Endothelial cell of umbilical vein (primary cell): ENCODE measurements around the gene CCDC150. TPM values are rescaled to one million over a fixed set of nuclear protein-coding genes. Genes with fewer than 3 reads are reported as not detected.

ENCODE experiments used
- BruUV-seq: library from RNA; stranded (reverse); fragments of 400-500 nt; replicated peaks from 2 replicates; lab custom pipeline; 2021; lab: Mats Ljungman, UMichigan
- CTCF ChIA-PET: fragments of 300-600, 350-600 bp; sonication (Branson Sonifier 250); formaldehyde crosslinking; loops from one replicate; lab custom pipeline; 2021; ENCODE audit warnings: antibody characterized with exemption, inconsistent platforms; lab: Charles Lee
- POLR2A ChIA-PET: fragments of 300-600, 350-600 bp; sonication (Branson Sonifier 250); formaldehyde crosslinking; loops from one replicate; lab custom pipeline; 2021; ENCODE audit warnings: antibody characterized with exemption, inconsistent platforms; lab: Charles Lee
- DNase-seq: peaks from one replicate; pipeline ENCODE4 v3.0.0-alpha.2; 2011; ENCODE audit warnings: low read depth, low spot score
- FAIRE-seq: peaks from 2 replicates; lab custom pipeline; 2011; peaks lifted over from hg19 to GRCh38; lab: Jason Lieb, UNC
- H2AFZ ChIP-seq: 2 replicates; pipeline ENCODE4 v1.6.0; 2012; ENCODE audit warnings: low read depth, low read length, control low read depth, inconsistent platforms
- H3K27ac ChIP-seq: 2 replicates; pipeline ENCODE4 v1.5.1; 2011; ENCODE audit warnings: low read depth, mild to moderate bottlenecking, control low read depth, low read length, moderate library complexity; ENCODE audit not compliant: insufficient read depth
- H3K27me3 ChIP-seq, 2 experiments: 2 replicates each; pipeline versions ENCODE4 v1.6.0 to v1.6.1; 2011; ENCODE audit warnings: low read length in 2 of 2, mixed read lengths in 1 of 2; ENCODE audit not compliant: control insufficient read depth in 2 of 2, insufficient read depth in 2 of 2
- H3K36me3 ChIP-seq, 2 experiments: 2 replicates in 1 of 2; 3 replicates in 1 of 2; pipeline ENCODE4 v1.5.1; 2011; ENCODE audit warnings: low read length in 2 of 2, mild to moderate bottlenecking in 1 of 2, moderate library complexity in 1 of 2; ENCODE audit not compliant: control insufficient read depth in 2 of 2, insufficient read depth in 2 of 2; ENCODE audit errors: extremely low read depth in 1 of 2
- H3K4me1 ChIP-seq: 3 replicates; pipeline ENCODE4 v1.5.1; 2011; ENCODE audit warnings: mild to moderate bottlenecking, low read length; ENCODE audit not compliant: control insufficient read depth, insufficient read depth; ENCODE audit errors: extremely low read depth
- H3K4me2 ChIP-seq: 2 replicates; pipeline ENCODE4 v1.6.1; 2011; ENCODE audit warnings: low read length, control low read depth, mixed read lengths; ENCODE audit not compliant: insufficient read depth
- H3K4me3 ChIP-seq, 3 experiments: fragments of 200-600 bp in 1 of 3; sonication (generic), shearing (Covaris generic) in 1 of 3; replicated peaks in 1 of 3; 2 replicates each; pipeline ENCODE4 v1.5.1; 2011 to 2016; ENCODE audit warnings: control low read depth in 3 of 3, low read length in 3 of 3, mild to moderate bottlenecking in 2 of 3, inconsistent platforms in 1 of 3, low read depth in 1 of 3, moderate library complexity in 1 of 3; ENCODE audit not compliant: insufficient read depth in 1 of 3
- H3K79me2 ChIP-seq: 2 replicates; pipeline ENCODE4 v1.6.0; 2012; ENCODE audit warnings: low read length, inconsistent platforms; ENCODE audit not compliant: control insufficient read depth, insufficient read depth
- H3K9ac ChIP-seq: replicated peaks from 2 replicates; pipeline ENCODE3; 2011; ENCODE audit warnings: low read length, control low read depth; ENCODE audit not compliant: insufficient read depth; ENCODE audit errors: extremely low read depth
- H3K9me1 ChIP-seq: replicated peaks from 3 replicates; pipeline ENCODE4 v1.6.0; 2011; ENCODE audit warnings: mild to moderate bottlenecking, low read length; ENCODE audit not compliant: control insufficient read depth, insufficient read depth; ENCODE audit errors: extremely low read depth
- H3K9me3 ChIP-seq: replicated peaks from 2 replicates; pipeline ENCODE4 v1.5.1; 2012; ENCODE audit warnings: low read length, inconsistent platforms; ENCODE audit not compliant: control insufficient read depth, insufficient read depth
- H4K20me1 ChIP-seq: replicated peaks from 2 replicates; pipeline ENCODE3; 2011; ENCODE audit warnings: mild to moderate bottlenecking, low read length; ENCODE audit not compliant: control insufficient read depth, insufficient read depth; ENCODE audit errors: extremely low read depth
- EZH2 ChIP-seq: IDR thresholded peaks from 2 replicates; pipeline ENCODE4 v1.6.1; 2012; ENCODE audit warnings: borderline replicate concordance, low read depth, mild to moderate bottlenecking, moderate library complexity, low read length, inconsistent platforms; ENCODE audit not compliant: severe bottlenecking
- FOS ChIP-seq: IDR thresholded peaks from 2 replicates; pipeline ENCODE4 v1.6.1; 2011; ENCODE audit warnings: mild to moderate bottlenecking, low read length, moderate library complexity, borderline replicate concordance; ENCODE audit not compliant: insufficient read depth
- GATA2 ChIP-seq: IDR thresholded peaks from 2 replicates; pipeline ENCODE4 v1.7.0; 2011; ENCODE audit warnings: low read depth, mild to moderate bottlenecking, moderate library complexity, mixed read lengths, low read length; ENCODE audit not compliant: insufficient read length, insufficient read depth
- JUN ChIP-seq: IDR thresholded peaks from 2 replicates; pipeline ENCODE4 v1.6.1; 2011; ENCODE audit warnings: borderline replicate concordance, low read depth; ENCODE audit not compliant: insufficient read length, insufficient read depth
- MYC ChIP-seq: IDR thresholded peaks from one replicate; pipeline ENCODE4 v1.6.1; 2011; ENCODE audit warnings: mild to moderate bottlenecking, low read depth, low read length
- POLR2A ChIP-seq: IDR thresholded peaks from 2 replicates; pipeline ENCODE4 v1.6.1; 2012; ENCODE audit warnings: low read depth, mild to moderate bottlenecking, control low read depth, low read length
- POLR2AphosphoS5 ChIP-seq: IDR thresholded peaks from 2 replicates; pipeline ENCODE4 v1.6.1; 2012; ENCODE audit warnings: low read depth, mild to moderate bottlenecking, control low read depth, low read length, moderate library complexity; ENCODE audit not compliant: insufficient read depth
- dilution Hi-C: fragments of 300-500 bp; cut with MboI; formaldehyde crosslinking; loops from one replicate; pipeline ENCODE4 v1.15.0; 2019; ENCODE audit warnings: low sequenced_read_pairs; ENCODE audit not compliant: extremely low pct_ligation_motif_present
- intact Hi-C: fragments of 100-400 bp; cut with micrococcal nuclease; formaldehyde crosslinking; loops from one replicate; pipeline ENCODE4 v1.10.0; 2022
- polyA plus RNA-seq, 4 experiments: library from polyadenylated mRNA; depleted of rRNA in 3 of 4; stranded (reverse) in 3 of 4; unstranded in 1 of 4; fragments of >200 nt; gene quantifications; 2 replicates each; pipeline versions ENCODE4 v1.2.1 to v1.2.3, GENCODE V29; 2011 to 2012; ENCODE audit warnings: missing spikeins in 1 of 4
- total RNA-seq: library from RNA; stranded (reverse); gene quantifications from 2 replicates; pipeline ENCODE4 v1.2.3, GENCODE V29; 2021
- TF ChIP-seq, protein P1 (sequence below), 2 donors: IDR thresholded peaks; 1 replicate in 1 of 2; 2 replicates in 1 of 2; pipeline ENCODE4 v1.5.1; 2011; ENCODE audit warnings: low read length in 2 of 2, mild to moderate bottlenecking in 2 of 2, moderate library complexity in 2 of 2, control low read depth in 1 of 2, inconsistent platforms in 1 of 2, low read depth in 1 of 2; ENCODE audit not compliant: insufficient read depth in 1 of 2; ENCODE audit errors: extremely low read depth in 1 of 2
- TF ChIP-seq, protein P2 (sequence below): IDR thresholded peaks from 2 replicates; pipeline ENCODE4 v1.6.1; 2011; ENCODE audit not compliant: insufficient read depth, insufficient read length

Gene CCDC150
- total and polyA plus RNA-seq, 2 donors (not counting 3 experiments of a cell fraction or from before 2014, with no cell fraction given), result 1.7 to 19.9 TPM

DNA sequence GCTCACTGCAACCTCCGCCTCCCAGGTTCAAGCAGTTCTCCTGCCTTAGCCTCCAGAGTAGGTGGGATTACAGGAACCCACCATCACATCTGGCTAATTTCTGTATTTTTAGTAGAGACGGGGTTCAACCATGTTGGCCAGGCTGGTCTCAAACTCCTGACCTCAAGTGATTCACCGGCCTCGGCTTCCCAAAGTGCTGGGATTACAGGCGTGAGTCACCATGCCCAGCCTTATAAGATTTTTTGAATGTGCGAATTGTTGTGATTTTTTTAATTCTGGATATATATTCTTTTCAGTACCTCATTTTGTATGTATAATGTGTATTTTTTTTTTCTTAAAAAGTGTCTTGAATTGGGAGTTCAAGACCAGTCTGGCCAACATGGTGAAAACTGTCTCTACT lies 42.0 kb upstream of the CCDC150 start:
- no peak overlapping the region for H3K27ac ChIP-seq
- no TSS peak for BruUV-seq
- no peaks in the 10 kb centered on the region for H4K20me1 ChIP-seq
- peaks cover 21% of the 10 kb centered on the region for H3K4me1 ChIP-seq
- ChIA-PET POLR2A (no interaction called here), CTCF (no interaction called here)
- no peak for FAIRE-seq
- H3K9me1 ChIP-seq, result no peaks in the 10 kb centered on the region
- no peak overlapping the region for H3K9ac ChIP-seq
- H2AFZ ChIP-seq, result no peak overlapping the region
- H3K36me3 ChIP-seq, result no peaks in the 10 kb centered on the region
- no peak for DNase-seq
- H3K27me3 ChIP-seq, result peaks cover 4 to 7% of the 10 kb centered on the region in 2 experiments
- intact Hi-C loops, result no loop called here
- no peaks in the 10 kb centered on the region for H3K9me3 ChIP-seq
- TF ChIP-seq, protein P1, sequence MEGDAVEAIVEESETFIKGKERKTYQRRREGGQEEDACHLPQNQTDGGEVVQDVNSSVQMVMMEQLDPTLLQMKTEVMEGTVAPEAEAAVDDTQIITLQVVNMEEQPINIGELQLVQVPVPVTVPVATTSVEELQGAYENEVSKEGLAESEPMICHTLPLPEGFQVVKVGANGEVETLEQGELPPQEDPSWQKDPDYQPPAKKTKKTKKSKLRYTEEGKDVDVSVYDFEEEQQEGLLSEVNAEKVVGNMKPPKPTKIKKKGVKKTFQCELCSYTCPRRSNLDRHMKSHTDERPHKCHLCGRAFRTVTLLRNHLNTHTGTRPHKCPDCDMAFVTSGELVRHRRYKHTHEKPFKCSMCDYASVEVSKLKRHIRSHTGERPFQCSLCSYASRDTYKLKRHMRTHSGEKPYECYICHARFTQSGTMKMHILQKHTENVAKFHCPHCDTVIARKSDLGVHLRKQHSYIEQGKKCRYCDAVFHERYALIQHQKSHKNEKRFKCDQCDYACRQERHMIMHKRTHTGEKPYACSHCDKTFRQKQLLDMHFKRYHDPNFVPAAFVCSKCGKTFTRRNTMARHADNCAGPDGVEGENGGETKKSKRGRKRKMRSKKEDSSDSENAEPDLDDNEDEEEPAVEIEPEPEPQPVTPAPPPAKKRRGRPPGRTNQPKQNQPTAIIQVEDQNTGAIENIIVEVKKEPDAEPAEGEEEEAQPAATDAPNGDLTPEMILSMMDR (IDR thresholded peaks at IDR 0.05; ENCODE audit: extremely low read depth in 1 of 2, insufficient read depth in 1 of 2, low read depth in 1 of 2, low read length in 2 of 2), result no peak
- H3K4me3 ChIP-seq, result no peak overlapping the region
- H3K4me2 ChIP-seq, result no peak overlapping the region
- dilution Hi-C loops, result no loop called here
- no peaks in the 10 kb centered on the region for H3K79me2 ChIP-seq

GRCh38 chr2:196598412-196598811 lies 41.1 kb upstream of the CCDC150 start:
- CTCF ChIA-PET, result interaction anchor here (0.8 kb wide), 1 partner anchor 14 kb away, joined by 3 read pairs; no protein-coding TSS in a partner anchor
- intact Hi-C loops (no loop called here), dilution Hi-C loops (no loop called here)
- Histone ChIP-seq H3K9me3 (no peaks in the 10 kb centered on the region), H3K27ac (no peak overlapping the region), H3K36me3 (no peaks in the 10 kb centered on the region), H3K79me2 (no peaks in the 10 kb centered on the region), H3K9me1 (no peaks in the 10 kb centered on the region), H3K4me1 (peaks cover 20% of the 10 kb centered on the region), H3K9ac (no peak overlapping the region), H2AFZ (no peak overlapping the region), H3K4me2 (no peak overlapping the region), H3K27me3 (peaks cover 4 to 7% of the 10 kb centered on the region in 2 experiments), H4K20me1 (no peaks in the 10 kb centered on the region), H3K4me3 (no peak overlapping the region)
- FAIRE-seq (no peak), DNase-seq (no peak)
- POLR2A ChIA-PET, result no interaction called here
- TF ChIP-seq, protein P1 (IDR thresholded peaks at IDR 0.05; ENCODE audit: extremely low read depth in 1 of 2, insufficient read depth in 1 of 2, low read depth in 1 of 2, low read length in 2 of 2), result no peak
- no peak for TF ChIP-seq FOS
- TF ChIP-seq POLR2AphosphoS5, result no peak
- TF ChIP-seq, protein P2, sequence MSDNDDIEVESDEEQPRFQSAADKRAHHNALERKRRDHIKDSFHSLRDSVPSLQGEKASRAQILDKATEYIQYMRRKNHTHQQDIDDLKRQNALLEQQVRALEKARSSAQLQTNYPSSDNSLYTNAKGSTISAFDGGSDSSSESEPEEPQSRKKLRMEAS, result no peak
- no peak for TF ChIP-seq GATA2
- no peak for TF ChIP-seq EZH2
- no peak for TF ChIP-seq JUN
- TF ChIP-seq MYC, result no peak
- no peak for TF ChIP-seq POLR2A
- no TSS peak for BruUV-seq
